Heart left ventricle (tissue), 16 donors: ENCODE results near the gene STAU1. TPM values are rescaled to one million over a fixed set of nuclear protein-coding genes. Genes with fewer than 3 reads are reported as not detected.
"Not testable (repeated sequence)": the region's sequence is repeated elsewhere in the genome, so short reads cannot be mapped to it uniquely, and the experiment has no call there.

Source experiments
- ATAC-seq, 4 donors: fragments of 200-7000 bp; cut with Tn5 transposase; one replicate each; pipeline ENCODE4 v1.9.1; 2020 to 2022; ENCODE audit warnings: moderate library complexity in 4 of 4, mild to moderate bottlenecking in 3 of 4, moderate number of reproducible peaks in 1 of 4
- DNase-seq, 5 donors: peaks; one replicate each; pipeline ENCODE4 v3.0.0-alpha.2; 2020
- H3K27ac ChIP-seq, 12 donors: fragments of 200-600 bp; sonication (generic) in 4 of 12; one replicate each; pipeline versions ENCODE4 v1.5.0 to v1.8.0; 2016 to 2022; ENCODE audit warnings: mild to moderate bottlenecking in 2 of 12
- H3K27me3 ChIP-seq, 9 donors: fragments of 200-600 bp; sonication (generic) in 2 of 9; one replicate each; pipeline versions ENCODE4 v1.5.1 to v1.8.0; 2016 to 2022; ENCODE audit warnings: mild to moderate bottlenecking in 3 of 9
- H3K36me3 ChIP-seq, 9 donors: fragments of 200-600 bp; sonication (generic) in 2 of 9; one replicate each; pipeline versions ENCODE4 v1.5.0 to v1.8.0; 2018 to 2022; ENCODE audit warnings: mild to moderate bottlenecking in 2 of 9
- H3K4me1 ChIP-seq, 12 donors: fragments of 200-600 bp; sonication (generic) in 4 of 12; one replicate each; pipeline versions ENCODE4 v1.5.0 to v1.8.0; 2016 to 2022; ENCODE audit warnings: mild to moderate bottlenecking in 3 of 12
- H3K4me3 ChIP-seq, 12 donors: fragments of 200-600 bp; sonication (generic) in 4 of 12; one replicate each; pipeline versions ENCODE4 v1.5.0 to v1.8.0; 2017 to 2022; ENCODE audit warnings: mild to moderate bottlenecking in 9 of 12, moderate library complexity in 4 of 12
- H3K9me3 ChIP-seq, 12 donors: fragments of 200-600 bp; sonication (generic) in 4 of 12; one replicate each; pipeline versions ENCODE4 v1.5.0 to v1.8.0; 2016 to 2022; ENCODE audit warnings: mild to moderate bottlenecking in 1 of 12
- POLR2A ChIP-seq, 2 donors: fragments of 450-650 bp; IDR thresholded peaks; one replicate each; pipeline ENCODE4 v1.6.1; 2017; ENCODE audit warnings: antibody characterized with exemption in 2 of 2, mild to moderate bottlenecking in 2 of 2, moderate library complexity in 2 of 2
- WGBS, 4 donors: extraction: QIAGEN DNeasy Blood & Tissue Kit in 2 of 4; methylation state at CpG; one replicate each; pipeline versions ENCODE4 v1.1.5 to v1.1.7; 2013 to 2018; 5-methylcytosine and 5-hydroxymethylcytosine counted together
- intact Hi-C, 10 donors: fragments of 100-400 bp; cut with DNase I; formaldehyde crosslinking; loops; one replicate each; pipeline versions ENCODE4 v1.11.1 to v1.14.2; 2022
- polyA plus RNA-seq, 2 donors: library from polyadenylated mRNA; stranded (reverse); fragments of 200-250 nt; gene quantifications; one replicate each; pipeline ENCODE4 v1.2.3, GENCODE V29; 2013
- total RNA-seq, 9 donors: library from RNA; depleted of rRNA in 2 of 9; stranded (reverse); fragments of >200 nt in 2 of 9; fragmentation: NEBNext Ultra II Directional in 3 of 9; extraction: Animal tissue kit (Norgen Biotek cat#: 25700) in 3 of 9; gene quantifications; one replicate each; pipeline versions ENCODE4 v1.1.0 to v1.2.4, GENCODE V29; 2016 to 2023
- TF ChIP-seq, protein P1 (sequence below), 12 donors: fragments of 200-600 bp; sonication (generic) in 4 of 12; IDR thresholded peaks; one replicate each; pipeline versions ENCODE4 v1.5.0 to v1.8.0; 2018 to 2022; ENCODE audit warnings: antibody characterized with exemption in 12 of 12, mild to moderate bottlenecking in 5 of 12
- donor health status: ischemic (EF 13 %, LVEDD 7.1; RV severe dilation, severe dysfunction).
- donor health status: healthy with polysubstance abuse.
- donor health status: DM: no; HTN: yes; CAD: no.
- donor health status: DM: no; HTN: no; CAD: no.
- donor health status: ischemic (EF 25% LVEDD 6.9; RV normal size, moderate dysfunction).
- donor health status: ischemic (EF 25% LVEDD 5.7; RV mildly dilated, moderate dysfunction).
- donor health status: healthy.
- donor health status: DM: yes; HTN: yes; CAD: no.
- donor health status: ischemic (EF 35%, LVEDD 5.7; RV mildly dilated, moderate dysfunction).
- donor health status: nonischemic (EF 11% LVEDD 7.7; RV severe dilation, severe dysfunction).
- donor health status: DM: yes; HTN: yes; CAD: no.
- donor health status: PGD.
- donor health status: ischemic (EF 29% LVEDD 5.4; RV normal size, mild dysfunction).
- donor health status: nonischemic (EF 23%, LVEDD 6.1; RV moderate dilation, normal function).

Gene STAU1
- total and polyA plus RNA-seq, 11 donors, result 23.2 to 95.4 (median 70.5) TPM

DNA sequence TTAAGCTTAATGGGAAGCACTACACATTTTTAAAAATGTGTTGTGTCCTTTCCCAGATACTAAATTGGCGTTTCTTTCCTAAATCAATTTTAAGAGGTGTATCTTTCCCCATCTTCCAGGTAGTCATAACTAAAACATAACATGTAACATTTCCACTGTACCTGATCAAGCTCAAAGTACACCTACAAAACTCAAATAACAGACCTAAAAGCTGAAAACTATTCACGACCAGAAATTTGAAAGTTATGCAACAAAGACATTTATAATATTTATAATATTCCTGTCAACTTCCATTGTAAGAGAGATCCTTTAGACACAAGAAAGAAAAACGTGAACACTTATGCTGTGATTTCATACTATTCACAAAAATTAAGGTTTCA, 3.5 kb downstream of the STAU1 start:
- intact Hi-C loops, result loop anchor here in 2 of 10 donors (5.0 to 10.0 kb wide), 2 partner anchors 50 to 137 kb away; partner anchors contain the start of gene CSE1L (in 1 of the 2)

DNA sequence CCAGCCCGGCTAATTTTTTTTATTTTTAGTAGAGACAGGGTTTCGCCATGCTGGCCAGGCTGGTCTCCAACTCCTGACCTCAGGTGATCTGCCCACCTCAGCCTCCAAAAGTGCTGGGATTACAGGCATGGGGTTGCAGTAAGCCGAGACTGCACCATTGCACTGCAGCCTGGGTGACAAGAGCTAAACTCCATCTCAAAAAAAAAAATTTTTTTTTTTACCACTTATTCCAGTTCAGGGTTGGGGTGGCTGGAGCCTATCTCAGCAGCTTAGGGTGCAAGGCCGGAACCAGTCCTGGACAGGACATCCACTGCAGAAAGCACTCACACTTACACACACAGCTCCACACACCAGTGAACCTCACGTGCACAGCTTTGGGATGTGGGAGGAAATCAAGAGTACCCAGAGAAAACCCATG, 4.0 kb downstream of the STAU1 start:
- intact Hi-C loops, result loop anchor here in 1 of 10 donors (10.0 kb wide), 1 partner anchor 49 kb away; no protein-coding TSS in a partner anchor
- ATAC-seq, result not testable (repeated sequence)

More for the DNA sequence above, 3.5 kb downstream of the STAU1 start:
- Histone ChIP-seq H3K9me3 (no peaks in the 10 kb centered on the region), H3K27me3 (no peaks in the 10 kb centered on the region), H3K4me3 (no peak overlapping the region), H3K36me3 (no peaks in the 10 kb centered on the region), H3K4me1 (peaks cover 0 to 62% (median 45%) of the 10 kb centered on the region in 12 donors), H3K27ac (no peak overlapping the region)
- TF ChIP-seq, protein P1, sequence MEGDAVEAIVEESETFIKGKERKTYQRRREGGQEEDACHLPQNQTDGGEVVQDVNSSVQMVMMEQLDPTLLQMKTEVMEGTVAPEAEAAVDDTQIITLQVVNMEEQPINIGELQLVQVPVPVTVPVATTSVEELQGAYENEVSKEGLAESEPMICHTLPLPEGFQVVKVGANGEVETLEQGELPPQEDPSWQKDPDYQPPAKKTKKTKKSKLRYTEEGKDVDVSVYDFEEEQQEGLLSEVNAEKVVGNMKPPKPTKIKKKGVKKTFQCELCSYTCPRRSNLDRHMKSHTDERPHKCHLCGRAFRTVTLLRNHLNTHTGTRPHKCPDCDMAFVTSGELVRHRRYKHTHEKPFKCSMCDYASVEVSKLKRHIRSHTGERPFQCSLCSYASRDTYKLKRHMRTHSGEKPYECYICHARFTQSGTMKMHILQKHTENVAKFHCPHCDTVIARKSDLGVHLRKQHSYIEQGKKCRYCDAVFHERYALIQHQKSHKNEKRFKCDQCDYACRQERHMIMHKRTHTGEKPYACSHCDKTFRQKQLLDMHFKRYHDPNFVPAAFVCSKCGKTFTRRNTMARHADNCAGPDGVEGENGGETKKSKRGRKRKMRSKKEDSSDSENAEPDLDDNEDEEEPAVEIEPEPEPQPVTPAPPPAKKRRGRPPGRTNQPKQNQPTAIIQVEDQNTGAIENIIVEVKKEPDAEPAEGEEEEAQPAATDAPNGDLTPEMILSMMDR (IDR thresholded peaks at IDR 0.05), result no peak
- no peak for TF ChIP-seq POLR2A (IDR thresholded peaks at IDR 0.05)
- DNase-seq (no peak), ATAC-seq (no peak)
- WGBS, 4 donors, result 67 to 74% (median 70%) methylated on average over 3 of the region's 3 CpGs

GRCh38 chr20:49183444-49183843, 4.7 kb downstream of the STAU1 start:
- TF ChIP-seq, protein P1 (IDR thresholded peaks at IDR 0.05), result no peak
- TF ChIP-seq POLR2A (IDR thresholded peaks at IDR 0.05), result no peak
- peaks cover 0 to 4% (median 2%) of the 10 kb centered on the region in 9 donors for H3K36me3 ChIP-seq
- no peaks in the 10 kb centered on the region for H3K27me3 ChIP-seq
- no peak overlapping the region for H3K4me3 ChIP-seq
- no peak for ATAC-seq
- H3K4me1 ChIP-seq, result peaks cover 6 to 70% (median 53%) of the 10 kb centered on the region in 12 donors
- H3K27ac ChIP-seq, result no peak overlapping the region
- no peaks in the 10 kb centered on the region for H3K9me3 ChIP-seq
- DNase-seq, result no peak
- intact Hi-C loops, result loop anchor here in 1 of 10 donors (10.0 kb wide), 1 partner anchor 49 kb away; no protein-coding TSS in a partner anchor
- 92 to 98% (median 98%) methylated on average over 3 of the region's 3 CpGs for WGBS, 4 donors

More for the DNA sequence above, 4.0 kb downstream of the STAU1 start:
- H3K9me3 ChIP-seq, H3K27me3 ChIP-seq, H3K27ac ChIP-seq, DNase-seq, H3K36me3 ChIP-seq, H3K4me3 ChIP-seq: not testable (repeated sequence)
- 73 to 80% (median 76%) methylated on average over 5 of the region's 5 CpGs for WGBS, 4 donors
- peaks cover 3 to 68% (median 50%) of the 10 kb centered on the region in 12 donors for H3K4me1 ChIP-seq

DNA sequence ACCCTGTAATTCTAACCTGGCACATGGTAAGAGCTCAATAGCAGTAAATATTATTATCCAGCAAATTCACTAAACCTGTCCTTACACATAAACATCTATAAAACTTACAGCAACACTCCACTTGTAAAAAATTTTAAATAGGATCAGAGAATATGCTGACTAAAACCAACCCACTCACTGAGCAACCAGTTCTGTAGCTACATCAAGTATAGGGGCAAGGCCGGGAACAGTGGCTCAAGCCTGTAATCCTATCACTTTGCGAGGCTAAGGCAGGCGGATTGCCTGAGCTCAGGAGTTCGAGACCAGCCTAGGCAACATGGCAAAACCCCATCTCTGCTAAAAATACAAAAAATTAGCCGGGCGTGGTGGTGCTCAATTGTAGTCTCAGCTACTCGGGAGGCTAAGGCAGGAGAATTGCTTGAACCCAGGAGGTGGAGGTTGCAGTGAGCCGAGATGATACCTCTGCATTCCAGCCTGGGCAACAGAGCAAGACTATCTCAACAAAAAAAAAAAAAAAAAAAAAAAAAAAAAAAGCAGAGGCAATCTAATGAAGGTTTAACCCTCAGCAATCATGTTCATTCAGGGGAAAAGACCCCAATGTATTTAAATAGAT, 6.8 kb downstream of the STAU1 start:
- ATAC-seq (no peak), DNase-seq (no peak)
- Histone ChIP-seq H3K9me3 (no peaks in the 10 kb centered on the region), H3K27ac (peak overlapping the region in 1 of 12 donors; percentile 28), H3K36me3 (peaks cover 0 to 15% (median 9%) of the 10 kb centered on the region in 9 donors), H3K4me3 (no peak overlapping the region), H3K4me1 (peaks cover 6 to 64% (median 52%) of the 10 kb centered on the region in 12 donors), H3K27me3 (no peaks in the 10 kb centered on the region)
- intact Hi-C loops, result loop anchor here in 1 of 10 donors (10.0 kb wide), 1 partner anchor 47 kb away; no protein-coding TSS in a partner anchor
- 83 to 89% (median 89%) methylated on average over 6 to 8 of the region's 8 CpGs for WGBS, 4 donors
- TF ChIP-seq, protein P1 (IDR thresholded peaks at IDR 0.05), result no peak
- no peak for TF ChIP-seq POLR2A (IDR thresholded peaks at IDR 0.05)
